Transverse colon (tissue), 3 donors: ENCODE data around the gene CLEC18A.

ENCODE experiments used
- EP300 ChIP-seq: sonication (generic); formaldehyde crosslinking; IDR thresholded peaks from one replicate; pipeline ENCODE4 v1.6.1; 2017; ENCODE audit warnings: antibody characterized with exemption, low read depth
- TF ChIP-seq, protein P1 (sequence below), 5 experiments: fragments of 200-600 bp in 3 of 5; fragments of 450-650 bp in 2 of 5; sonication (generic) in 3 of 5; IDR thresholded peaks; 1 replicate in 2 of 5; 2 replicates in 3 of 5; pipeline ENCODE4 v1.5.1; 2016 to 2017; ENCODE audit warnings: antibody characterized with exemption in 5 of 5, inconsistent platforms in 3 of 5, mild to moderate bottlenecking in 2 of 5, moderate library complexity in 1 of 5

DNA sequence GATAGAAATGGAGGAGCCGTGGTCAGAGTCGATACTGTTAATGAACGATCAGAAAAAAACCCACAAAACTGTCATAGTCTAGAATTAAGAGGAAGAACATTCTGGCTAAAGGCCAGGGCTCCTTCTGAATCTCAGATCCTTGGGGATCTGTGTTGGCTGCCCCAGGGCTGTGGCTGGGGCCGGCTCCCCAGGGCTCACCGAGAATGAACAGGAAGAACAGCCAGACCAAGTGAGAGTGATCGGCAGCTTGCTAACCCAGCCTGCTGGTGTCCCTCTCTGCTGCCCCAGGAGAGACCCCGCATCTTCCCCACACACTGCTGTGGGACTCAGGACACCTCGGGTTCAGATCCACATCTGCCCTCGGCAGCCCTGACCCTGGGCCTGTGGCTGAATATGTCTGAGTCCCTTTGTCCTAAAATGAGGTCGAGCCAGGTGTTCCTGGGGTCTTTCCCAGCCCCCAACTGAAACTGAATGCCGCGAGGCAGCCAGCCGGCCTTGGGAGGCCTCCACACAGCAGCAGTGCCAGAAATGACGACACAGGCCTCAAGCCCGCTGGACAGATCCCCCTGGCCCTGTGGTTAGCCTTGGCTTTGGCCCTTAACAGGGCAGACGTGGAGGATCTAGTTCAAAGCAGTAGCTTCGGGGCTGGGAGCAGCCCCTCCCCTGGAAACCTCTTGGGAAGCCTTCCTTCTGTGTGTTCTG is 23.9 kb upstream of the CLEC18A start:
- TF ChIP-seq, protein P1, sequence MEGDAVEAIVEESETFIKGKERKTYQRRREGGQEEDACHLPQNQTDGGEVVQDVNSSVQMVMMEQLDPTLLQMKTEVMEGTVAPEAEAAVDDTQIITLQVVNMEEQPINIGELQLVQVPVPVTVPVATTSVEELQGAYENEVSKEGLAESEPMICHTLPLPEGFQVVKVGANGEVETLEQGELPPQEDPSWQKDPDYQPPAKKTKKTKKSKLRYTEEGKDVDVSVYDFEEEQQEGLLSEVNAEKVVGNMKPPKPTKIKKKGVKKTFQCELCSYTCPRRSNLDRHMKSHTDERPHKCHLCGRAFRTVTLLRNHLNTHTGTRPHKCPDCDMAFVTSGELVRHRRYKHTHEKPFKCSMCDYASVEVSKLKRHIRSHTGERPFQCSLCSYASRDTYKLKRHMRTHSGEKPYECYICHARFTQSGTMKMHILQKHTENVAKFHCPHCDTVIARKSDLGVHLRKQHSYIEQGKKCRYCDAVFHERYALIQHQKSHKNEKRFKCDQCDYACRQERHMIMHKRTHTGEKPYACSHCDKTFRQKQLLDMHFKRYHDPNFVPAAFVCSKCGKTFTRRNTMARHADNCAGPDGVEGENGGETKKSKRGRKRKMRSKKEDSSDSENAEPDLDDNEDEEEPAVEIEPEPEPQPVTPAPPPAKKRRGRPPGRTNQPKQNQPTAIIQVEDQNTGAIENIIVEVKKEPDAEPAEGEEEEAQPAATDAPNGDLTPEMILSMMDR (IDR thresholded peaks at IDR 0.05) = no peak
- no peak for TF ChIP-seq EP300
